ENCODE results near the gene RAP1GAP2. TPM values are rescaled to one million over a fixed set of nuclear protein-coding genes. Genes with fewer than 3 reads are reported as not detected.

The RAP1GAP2 gene
- total and polyA plus RNA-seq, 2 of the 8 experiments (the other 6 are each of a cell fraction or from before 2014, with no cell fraction given), result 24.0 to 63.8 TPM

- H3K14ac ChIP-seq (ENCODE audit: insufficient read length), result no peak overlapping the region
- peaks cover 0 to 5% (median 2%) of the 10 kb centered on the region in 4 experiments; a peak in 2 of 7 replicates for H3K27me3 ChIP-seq (replicated peaks in 1 of 4; ENCODE audit: control insufficient read depth in 3 of 4, extremely low read depth in 1 of 4, insufficient read depth in 3 of 4, low read length in 3 of 4)
- H3K27ac ChIP-seq (ENCODE audit: low read depth, low read length), result no peak overlapping the region
- no peak overlapping the region for H2AFZ ChIP-seq (ENCODE audit: low read length)
- no peak overlapping the region for H4K8ac ChIP-seq (ENCODE audit: extremely low read depth, insufficient read depth, low read length)
- POLR2A ChIA-PET (ENCODE audit: partially characterized antibody), result interaction anchor here (1.1 to 2.9 kb wide), 5 partner anchors 13 to 53 kb away, joined by 3 to 11 read pairs (median 3); no protein-coding TSS in a partner anchor
- CTCF ChIA-PET (ENCODE audit: partially characterized antibody), result interaction anchor here (0.6 to 13.3 kb wide), 10 partner anchors 11 to 979 kb away, joined by 3 to 233 read pairs (median 4); no protein-coding TSS in a partner anchor
- H2BK5ac ChIP-seq (ENCODE audit: low read depth, low read length), result no peak overlapping the region
- H2BK12ac ChIP-seq (ENCODE audit: low read depth, low read length), result 0 out of 2 replicates have a peak overlapping the region, but pooled peaks have one; percentile 5
- no peak overlapping the region; a peak in 1 of 7 replicates for H3K9ac ChIP-seq (replicated peaks in 1 of 4; ENCODE audit: extremely low read depth in 1 of 4, low read depth in 3 of 4, low read length in 3 of 4)
- no peak overlapping the region for H3K18ac ChIP-seq (ENCODE audit: extremely low read depth, low read length)
- H3K9me3 ChIP-seq (ENCODE audit: insufficient read depth in 2 of 2, low read depth in 1 of 2, low read length in 1 of 2), result no peaks in the 10 kb centered on the region
- H3K36me3 ChIP-seq (ENCODE audit: control insufficient read depth in 2 of 4, insufficient read depth in 4 of 4, low read length in 3 of 4), result no peaks in the 10 kb centered on the region
- no peak overlapping the region for H4K5ac ChIP-seq (ENCODE audit: insufficient read length, low read depth, low read length)
- H2BK120ac ChIP-seq (replicated peaks; ENCODE audit: low read depth, low read length), result no peak overlapping the region
- no peak overlapping the region for H3K4ac ChIP-seq (replicated peaks; ENCODE audit: insufficient read length, low read depth, low read length)
- H3K79me1 ChIP-seq (ENCODE audit: low read depth, low read length), result no peaks in the 10 kb centered on the region
- H2AK5ac ChIP-seq (ENCODE audit: low read depth, low read length), result 0 out of 2 replicates have a peak overlapping the region, but pooled peaks have one; percentile 1
- H2BK15ac ChIP-seq (ENCODE audit: low read length), result peak overlapping the region; percentile 5; the same call in 1 of the 2 replicates
- H3K23ac ChIP-seq (ENCODE audit: insufficient read length), result no peak overlapping the region
- H3K79me2 ChIP-seq (ENCODE audit: control insufficient read depth in 1 of 2, insufficient read depth in 2 of 2, low read length in 2 of 2), result peaks cover 13 to 21% of the 10 kb centered on the region in 2 experiments
- no peak overlapping the region for H2BK20ac ChIP-seq (ENCODE audit: low read length)
- H3K23me2 ChIP-seq (ENCODE audit: low read depth, low read length), result peaks cover 18% of the 10 kb centered on the region
- H3K4me1 ChIP-seq (replicated peaks in 1 of 4; ENCODE audit: control insufficient read depth in 3 of 4, insufficient read depth in 4 of 4, low read length in 3 of 4), result peaks cover 9 to 27% (median 17%) of the 10 kb centered on the region in 4 experiments
- H4K20me1 ChIP-seq (replicated peaks in 1 of 2; ENCODE audit: control insufficient read depth in 1 of 2, insufficient read depth in 2 of 2, low read length in 2 of 2), result peaks cover 2 to 6% of the 10 kb centered on the region in 2 experiments
- H3K56ac ChIP-seq (replicated peaks; ENCODE audit: insufficient read length, low read depth, low read length), result no peak overlapping the region
- H4K91ac ChIP-seq (replicated peaks; ENCODE audit: insufficient read length, low read length), result no peak overlapping the region
- FAIRE-seq (no peak), DNase-seq (ENCODE audit: low read depth in 1 of 2, low spot score in 2 of 2) (no peak)
- H3K4me3 ChIP-seq (ENCODE audit: extremely low read depth in 1 of 4, insufficient read depth in 2 of 4, low read depth in 3 of 4, low read length in 4 of 4), result no peak overlapping the region
- 91% methylated on average over 4 of the region's 4 CpGs; no CpG with 5 or more reads in 1 of the 2 experiments for WGBS, 2 experiments (ENCODE audit: extremely low coverage in 1 of 2, insufficient coverage in 1 of 2, insufficient read length in 1 of 2, insufficient replicate concordance in 2 of 2, low coverage in 1 of 2, low lambda C conversion rate in 2 of 2, missing lambda C conversion rate in 1 of 2)
- H3K4me2 ChIP-seq (ENCODE audit: insufficient read depth in 1 of 2, low read depth in 2 of 2, low read length in 2 of 2), result no peak overlapping the region; a peak in 1 of 4 replicates
- TF ChIP-seq FOSL1 (IDR thresholded peaks at IDR 0.05; ENCODE audit: insufficient read depth, low read depth, low read length) (no peak), SAP30 (IDR thresholded peaks at IDR 0.05; ENCODE audit: insufficient read depth, insufficient replicate concordance, low read length) (no peak), RFX5 (IDR thresholded peaks at IDR 0.05; ENCODE audit: borderline replicate concordance, low read depth, low read length) (no peak), BRCA1 (IDR thresholded peaks at IDR 0.05; ENCODE audit: low read depth, low read length) (no peak), SUZ12 (IDR thresholded peaks at IDR 0.05; ENCODE audit: low read length) (no peak), BCL11A (IDR thresholded peaks at IDR 0.05; ENCODE audit: low read depth in 2 of 2, low read length in 2 of 2) (no peak), HDAC6 (IDR thresholded peaks at IDR 0.05; ENCODE audit: low read depth, low read length) (no peak), CBX5 (IDR thresholded peaks at IDR 0.05; ENCODE audit: low read depth, low read length) (no peak), NRF1 (IDR thresholded peaks at IDR 0.05; ENCODE audit: low read depth, low read length) (no peak), JUND (IDR thresholded peaks at IDR 0.05; ENCODE audit: low read length) (no peak)
- TF ChIP-seq, protein P1, sequence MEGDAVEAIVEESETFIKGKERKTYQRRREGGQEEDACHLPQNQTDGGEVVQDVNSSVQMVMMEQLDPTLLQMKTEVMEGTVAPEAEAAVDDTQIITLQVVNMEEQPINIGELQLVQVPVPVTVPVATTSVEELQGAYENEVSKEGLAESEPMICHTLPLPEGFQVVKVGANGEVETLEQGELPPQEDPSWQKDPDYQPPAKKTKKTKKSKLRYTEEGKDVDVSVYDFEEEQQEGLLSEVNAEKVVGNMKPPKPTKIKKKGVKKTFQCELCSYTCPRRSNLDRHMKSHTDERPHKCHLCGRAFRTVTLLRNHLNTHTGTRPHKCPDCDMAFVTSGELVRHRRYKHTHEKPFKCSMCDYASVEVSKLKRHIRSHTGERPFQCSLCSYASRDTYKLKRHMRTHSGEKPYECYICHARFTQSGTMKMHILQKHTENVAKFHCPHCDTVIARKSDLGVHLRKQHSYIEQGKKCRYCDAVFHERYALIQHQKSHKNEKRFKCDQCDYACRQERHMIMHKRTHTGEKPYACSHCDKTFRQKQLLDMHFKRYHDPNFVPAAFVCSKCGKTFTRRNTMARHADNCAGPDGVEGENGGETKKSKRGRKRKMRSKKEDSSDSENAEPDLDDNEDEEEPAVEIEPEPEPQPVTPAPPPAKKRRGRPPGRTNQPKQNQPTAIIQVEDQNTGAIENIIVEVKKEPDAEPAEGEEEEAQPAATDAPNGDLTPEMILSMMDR (IDR thresholded peaks at IDR 0.05; ENCODE audit: control extremely low read depth in 1 of 3, insufficient read depth in 1 of 3, low read depth in 1 of 3, low read length in 3 of 3), result no peak
Measured at GRCh38 chr17:2851615-2852014, 55.4 kb downstream of the RAP1GAP2 start.
